ENCODE data around the gene DBP.

The DBP gene

GRCh38 chr19:48627201-48627864 lies 9.8 kb downstream of the DBP start:
- no peak for DNase-seq

DNA sequence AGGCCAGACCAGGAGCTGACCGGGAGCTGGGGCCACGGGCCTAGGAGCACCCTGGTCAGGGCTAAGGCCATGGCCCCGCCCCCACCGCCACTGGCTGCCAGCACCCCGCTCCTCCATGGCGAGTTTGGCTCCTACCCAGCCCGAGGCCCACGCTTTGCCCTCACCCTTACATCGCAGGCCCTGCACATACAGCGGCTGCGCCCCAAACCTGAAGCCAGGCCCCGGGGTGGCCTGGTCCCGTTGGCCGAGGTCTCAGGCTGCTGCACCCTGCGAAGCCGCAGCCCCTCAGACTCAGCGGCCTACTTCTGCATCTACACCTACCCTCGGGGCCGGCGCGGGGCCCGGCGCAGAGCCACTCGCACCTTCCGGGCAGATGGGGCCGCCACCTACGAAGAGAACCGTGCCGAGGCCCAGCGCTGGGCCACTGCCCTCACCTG lies 11.3 kb downstream of the DBP start:
- no peak for DNase-seq

DNA sequence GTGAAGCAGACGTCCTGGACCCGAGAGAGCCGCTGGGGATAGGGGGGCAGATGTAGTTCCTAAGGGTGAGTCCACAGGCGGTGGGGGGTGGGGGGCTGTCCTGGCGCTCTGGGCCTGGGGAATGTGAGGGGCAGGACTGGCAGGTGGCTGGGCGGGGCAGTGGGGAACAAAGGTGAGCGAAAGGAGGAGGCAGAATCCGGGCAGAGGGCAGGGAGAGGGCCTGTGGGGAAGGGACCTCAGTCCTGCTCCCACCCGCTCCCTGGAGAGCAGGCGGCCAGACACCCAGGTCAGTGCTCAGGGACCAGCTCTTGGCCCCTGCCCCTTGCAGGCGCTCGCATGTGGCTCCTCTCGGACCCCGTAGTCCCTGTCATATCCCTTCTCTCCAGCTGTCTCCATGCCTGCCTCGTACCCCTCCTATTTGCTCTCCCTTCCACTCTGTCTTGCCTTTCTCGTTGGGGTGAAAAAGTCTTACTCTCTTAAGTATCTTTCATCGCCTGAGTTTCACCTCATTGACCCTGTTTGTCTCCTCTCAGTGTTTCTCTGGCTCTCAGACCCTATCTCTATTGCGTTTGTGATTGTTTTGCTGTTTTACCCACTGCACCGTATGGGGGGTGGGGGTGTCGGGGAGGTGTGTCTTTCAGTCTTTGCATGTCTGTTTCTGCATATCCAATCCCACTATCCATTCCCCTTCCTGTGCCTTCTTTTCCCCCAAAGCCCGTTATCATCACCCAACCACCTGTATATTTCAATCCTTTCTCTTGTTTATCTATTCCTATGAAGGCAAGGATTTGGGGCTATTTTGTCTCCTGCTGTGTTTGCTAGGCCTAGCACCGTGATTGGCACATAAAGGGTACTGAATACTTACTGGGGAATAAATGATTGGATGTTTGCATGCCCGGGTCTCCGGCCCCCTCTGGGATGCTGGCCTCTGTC lies 12.1 kb downstream of the DBP start:
- DNase-seq, result no peak

DNA sequence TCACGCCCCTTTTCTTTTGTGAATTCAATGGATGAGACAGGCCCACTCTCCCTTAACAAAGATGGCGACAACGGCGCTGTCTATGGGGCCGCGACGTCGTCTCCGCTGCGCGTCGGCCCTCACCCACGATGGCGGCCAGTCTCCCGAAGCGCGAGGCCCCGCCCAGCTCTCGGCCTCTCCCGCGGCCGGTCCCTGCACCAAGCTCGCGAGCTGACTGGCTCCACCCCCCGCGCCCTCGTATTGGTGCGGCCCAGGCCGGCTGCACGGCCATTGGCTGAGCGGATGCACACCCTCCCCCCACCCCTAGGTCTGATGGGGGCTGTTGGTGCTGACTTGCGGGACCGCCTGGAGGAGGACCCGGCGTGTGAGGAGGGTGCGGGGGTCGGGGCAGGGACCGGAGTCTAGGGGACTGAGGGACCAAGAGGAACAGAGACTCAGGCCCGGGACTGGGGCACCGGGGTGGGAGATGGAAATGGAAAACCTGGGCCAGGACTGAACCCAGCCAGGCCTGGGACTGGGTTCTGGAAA lies 13.0 kb downstream of the DBP start:
- DNase-seq, result peak; percentile 97 to 98

- DNase-seq, result no peak
These were observed 13.6 kb downstream of the DBP start for GRCh38 chr19:48623556-48624066.

GRCh38 chr19:48619692-48620585 lies 17.2 kb downstream of the DBP start:
- no peak for DNase-seq

DNA sequence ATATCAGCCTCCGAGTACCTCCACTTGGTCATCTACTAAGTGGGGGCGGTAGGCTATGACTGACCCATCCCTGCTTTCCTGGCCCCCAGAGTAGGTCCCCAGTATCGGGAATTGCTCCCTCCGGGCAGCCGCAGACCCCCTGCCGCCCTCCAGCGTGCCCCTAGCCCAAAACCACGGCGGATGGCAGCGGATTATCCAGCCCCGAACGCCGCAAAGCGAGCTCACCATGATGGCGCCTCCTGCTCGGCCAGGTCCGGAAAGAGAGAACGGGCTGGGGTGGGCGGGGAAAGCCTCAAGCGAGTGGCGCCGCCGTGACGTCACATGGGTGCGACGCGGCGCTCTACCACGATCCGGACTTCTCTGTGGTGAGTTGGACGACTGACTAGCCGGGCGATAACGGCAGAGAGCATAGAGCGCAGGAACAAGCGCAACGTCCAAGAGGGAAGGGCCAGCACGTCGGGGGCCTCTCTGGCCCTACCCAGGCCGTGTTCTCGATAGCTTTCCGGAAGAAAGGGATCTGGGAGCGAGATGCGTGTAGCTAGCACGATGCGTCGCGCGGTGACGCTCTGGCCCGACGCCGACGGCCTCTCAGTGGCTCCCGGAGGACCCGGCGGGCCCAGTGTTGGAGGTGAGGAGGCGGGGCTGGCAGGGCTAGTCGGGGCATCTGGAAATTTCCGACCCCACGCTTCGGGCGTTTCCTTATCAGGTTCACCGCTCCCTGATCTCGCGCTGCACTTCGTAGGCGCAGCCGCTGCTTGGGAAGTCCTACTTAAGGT lies 18.1 kb downstream of the DBP start, which contains the start of the genes RPL18 and SPHK2:
Gene RPL18, minus strand, starts transcription at position 263 of the 776 bp plus-strand sequence. Its CDS starts 35 bp downstream, at position 228.
Gene SPHK2, plus strand, starts transcription at position 591 of the 776 bp plus-strand sequence. CDS start 1,009 bp downstream, outside the sequence.
- peak; percentile 98 for DNase-seq

GRCh38 chr19:48618278-48618915 lies 18.8 kb downstream of the DBP start:
- no peak for DNase-seq

DNA sequence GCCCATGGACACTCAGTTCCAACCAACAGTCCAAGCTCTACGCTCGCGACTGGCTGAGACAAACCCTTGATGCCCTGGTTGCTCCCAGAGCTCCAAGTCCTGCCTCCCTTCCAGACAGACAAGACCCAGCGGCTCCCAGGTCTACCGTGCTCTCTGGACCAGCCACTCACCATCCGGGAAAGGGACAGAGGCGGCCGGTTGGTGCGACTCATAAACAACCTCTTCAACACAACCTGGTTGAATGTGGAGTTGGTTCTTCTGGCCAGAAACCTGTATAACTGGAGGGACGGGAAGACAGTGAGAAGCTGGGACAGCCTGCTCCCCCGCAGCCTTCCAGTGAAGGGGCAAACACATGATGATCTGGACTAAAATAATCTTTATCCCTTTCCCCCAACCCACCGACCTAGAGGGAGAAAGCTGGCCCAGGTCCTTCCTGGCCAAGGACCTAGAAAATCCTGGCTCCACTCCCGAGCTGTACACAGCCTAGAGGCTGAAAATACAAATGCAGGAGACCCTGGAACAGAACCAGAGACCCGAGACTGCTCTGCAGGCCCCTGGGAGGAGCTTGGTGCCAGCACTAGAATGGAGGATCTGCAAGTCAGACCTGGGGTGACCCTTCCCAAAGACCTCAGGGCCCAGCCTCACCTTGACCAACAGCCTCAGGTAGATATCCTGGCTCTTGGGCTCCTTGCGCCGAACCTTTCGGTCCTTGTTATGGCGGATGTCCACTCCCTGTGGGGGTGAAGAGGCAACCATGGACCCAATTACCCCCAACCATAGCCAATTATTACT lies 19.8 kb downstream of the DBP start:
- no peak for DNase-seq

GRCh38 chr19:48616491-48617056 lies 20.6 kb downstream of the DBP start:
- peak in 1 of 2 donors; percentile 35 for DNase-seq

- peak in 1 of 2 donors; percentile 31 for DNase-seq
These were observed 21.1 kb downstream of the DBP start for GRCh38 chr19:48616041-48616436.

DNA sequence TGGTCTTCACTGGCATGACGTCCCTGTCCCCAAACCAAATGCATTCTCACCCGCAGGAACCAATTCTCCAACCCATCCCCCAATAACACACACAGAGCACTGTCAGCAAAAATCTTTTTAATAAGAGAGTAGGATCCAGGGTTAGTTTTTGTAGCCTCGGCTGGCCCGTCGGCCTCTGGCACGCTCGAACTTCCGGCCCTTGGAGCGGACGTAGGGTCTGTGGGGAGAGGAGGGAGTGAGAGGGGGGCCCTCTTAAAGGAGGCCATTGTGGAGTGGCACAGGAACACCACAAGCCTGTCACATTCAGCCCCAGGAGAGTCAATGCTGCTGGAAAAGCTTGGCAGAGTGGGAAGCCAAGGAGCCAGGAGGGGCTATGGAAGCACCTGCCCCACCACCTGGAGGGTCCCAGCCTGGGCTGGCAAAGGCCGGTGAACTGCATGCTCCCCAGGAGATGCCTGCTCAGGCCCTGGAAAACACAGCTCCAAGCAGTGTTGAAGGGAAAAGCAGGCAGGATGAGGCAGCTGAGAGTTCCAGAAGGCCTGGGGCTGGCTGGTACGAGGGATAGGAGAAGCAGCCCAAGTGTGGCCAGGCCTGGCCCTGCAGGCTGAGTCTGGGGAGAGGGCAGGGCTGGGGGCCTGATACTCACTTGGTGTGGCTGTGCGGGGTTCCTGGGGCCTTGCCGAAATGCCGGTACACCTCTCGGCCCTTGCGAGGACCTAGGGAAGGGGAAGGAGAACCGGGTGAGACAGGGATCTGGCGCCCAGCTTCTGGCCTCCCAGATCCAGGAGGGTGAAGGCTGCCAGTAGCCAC lies 21.7 kb downstream of the DBP start:
- no peak for DNase-seq

DNA sequence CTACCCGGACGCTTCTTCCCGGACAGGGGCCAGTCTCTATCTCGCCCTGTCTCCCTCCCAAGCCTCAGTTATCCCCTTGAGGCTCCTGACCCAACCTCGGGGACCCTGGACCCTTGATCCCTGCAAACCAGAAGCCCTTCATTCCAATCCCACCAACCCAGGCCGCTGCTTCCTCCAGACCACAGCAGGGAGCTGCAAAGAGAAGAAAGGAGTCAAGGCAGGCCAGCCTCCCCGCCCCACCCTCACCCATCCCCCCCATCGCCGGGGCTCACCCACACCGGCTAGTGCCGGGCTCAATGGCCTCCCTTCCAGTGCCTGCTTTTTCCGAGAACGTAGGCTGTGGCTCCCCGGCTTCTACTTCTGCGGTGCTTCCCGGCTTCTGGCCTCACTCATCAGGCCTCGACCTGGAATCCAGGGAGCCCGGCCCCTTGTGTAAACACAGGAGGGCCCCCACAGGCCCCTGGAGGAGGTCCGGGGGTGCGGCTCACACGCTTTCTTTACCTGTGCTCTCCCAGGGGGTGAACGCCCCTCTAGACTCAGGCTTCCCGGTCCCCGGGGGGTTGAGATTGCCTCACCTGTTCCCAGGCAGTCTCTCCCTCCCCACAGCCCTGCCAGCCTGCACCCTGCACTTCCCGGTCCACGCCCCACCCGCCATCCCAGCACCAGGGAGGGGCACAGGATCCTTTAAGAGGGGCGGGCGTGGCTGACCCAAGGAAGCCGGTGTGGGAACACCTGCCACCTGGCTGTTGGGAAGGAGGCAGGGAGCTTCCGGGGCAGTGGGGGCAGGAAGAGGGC lies 22.5 kb downstream of the DBP start, which contains the start of gene FAM83E:
Gene FAM83E, minus strand, starts transcription at position 641 of the 795 bp plus-strand sequence. CDS start 1,704 bp downstream, outside the sequence.
- no peak for DNase-seq

DNA sequence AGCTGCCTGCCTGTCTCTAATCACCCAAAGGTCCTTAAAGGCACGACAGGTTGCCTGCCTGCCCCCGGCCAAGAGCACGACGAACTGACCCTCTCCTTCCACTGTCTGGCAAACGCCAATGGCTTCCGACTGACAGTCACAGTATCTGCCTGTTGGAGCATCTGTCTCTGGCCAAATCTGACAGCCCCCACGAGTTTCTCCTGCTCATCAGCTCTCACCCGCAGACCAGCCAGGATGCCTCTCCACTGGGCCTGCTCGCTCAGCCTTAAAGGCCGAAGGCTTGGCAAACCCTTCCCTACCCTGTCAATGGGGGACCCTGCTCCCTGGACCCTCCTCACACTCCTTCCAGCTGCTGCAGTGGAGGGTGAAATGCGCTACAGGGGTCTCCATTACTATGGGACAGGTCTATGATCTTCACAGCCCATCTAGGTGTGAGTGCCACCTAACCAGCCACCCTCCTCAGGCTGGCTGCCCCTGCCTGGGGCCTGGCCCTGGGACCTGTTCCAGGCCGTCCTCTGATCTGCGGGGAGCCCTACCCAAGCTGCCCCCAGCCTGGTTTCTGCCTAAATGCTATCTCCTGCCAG lies 23.2 kb downstream of the DBP start:
- no peak for DNase-seq

DNA sequence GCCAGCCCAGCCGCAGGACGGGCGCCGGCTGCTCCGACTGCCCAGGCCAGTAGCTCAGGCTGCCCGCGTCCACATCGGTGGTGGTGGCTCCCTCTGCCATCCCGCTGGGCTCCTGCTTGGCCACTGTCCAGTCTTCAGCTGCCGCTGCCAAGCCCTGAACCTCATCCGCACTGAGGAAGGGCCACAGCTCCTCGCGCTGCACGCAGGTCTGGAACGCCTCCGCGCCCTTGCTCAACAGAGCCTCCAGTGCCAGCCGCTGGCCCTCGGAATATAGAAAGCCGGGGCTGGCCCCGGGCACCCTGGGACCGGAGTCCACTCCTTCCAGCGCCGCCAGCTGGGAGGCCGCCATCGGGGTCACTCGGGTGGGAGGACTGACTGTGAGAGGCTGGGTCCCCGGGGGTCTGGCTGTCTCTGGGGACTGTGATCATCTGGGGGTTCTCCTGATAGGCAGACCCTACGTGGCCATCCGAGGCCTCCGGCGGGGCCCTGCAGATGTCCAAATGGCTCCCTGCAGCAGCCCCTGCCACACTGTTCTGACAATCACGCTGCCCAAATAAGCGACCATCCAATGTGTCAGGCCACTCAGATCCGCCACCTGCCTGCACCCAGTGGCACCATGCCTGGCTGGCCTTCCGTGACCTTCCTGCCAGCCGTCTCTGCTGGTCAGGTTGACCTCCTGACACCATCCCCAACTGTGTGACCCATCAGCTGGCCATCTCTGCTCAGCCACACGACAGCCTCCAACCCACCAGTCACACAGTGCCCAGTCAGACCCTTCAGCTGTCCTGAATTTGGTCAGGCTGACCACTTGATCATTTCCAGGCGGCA lies 23.9 kb downstream of the DBP start:
- DNase-seq, result no peak

- no peak for DNase-seq
These were observed 25.3 kb downstream of the DBP start for GRCh38 chr19:48611872-48612271.
